ENCODE results near the gene PTPN14.
A peak's percentile ranks its signal among the peaks of the same experiment; 100 is the strongest.

The PTPN14 gene

GRCh38 chr1:214567481-214567980 is 16.1 kb upstream of the PTPN14 start:
- WGBS, result 96% methylated on average over 2 of the region's 2 CpGs
- no peaks in the 10 kb centered on the region for H3K4me1 ChIP-seq (ENCODE audit: insufficient read depth, low read length)
- no peaks in the 10 kb centered on the region for H3K27me3 ChIP-seq (ENCODE audit: insufficient read depth, low read length)
- H3K9ac ChIP-seq (ENCODE audit: low read depth, low read length), result no peak overlapping the region
- H3K9me3 ChIP-seq (ENCODE audit: insufficient read depth, low read depth, low read length), result no peaks in the 10 kb centered on the region
- no peaks in the 10 kb centered on the region for H3K36me3 ChIP-seq (ENCODE audit: insufficient read depth, low read length)
- H3K27ac ChIP-seq (ENCODE audit: low read depth, low read length), result no peak overlapping the region
- H3K4me3 ChIP-seq (ENCODE audit: low read length), result no peak overlapping the region

- Histone ChIP-seq H3K36me3 (ENCODE audit: insufficient read depth, low read length) (no peaks in the 10 kb centered on the region), H3K4me3 (ENCODE audit: low read length) (no peak overlapping the region), H3K9me3 (ENCODE audit: insufficient read depth, low read depth, low read length) (no peaks in the 10 kb centered on the region), H3K27me3 (ENCODE audit: insufficient read depth, low read length) (no peaks in the 10 kb centered on the region), H3K27ac (ENCODE audit: low read depth, low read length) (no peak overlapping the region), H3K9ac (ENCODE audit: low read depth, low read length) (no peak overlapping the region), H3K4me1 (ENCODE audit: insufficient read depth, low read length) (no peaks in the 10 kb centered on the region)
- 81% methylated on average over 3 of the region's 3 CpGs for WGBS
These were observed 15.0 kb upstream of the PTPN14 start for GRCh38 chr1:214566158-214567104.

DNA sequence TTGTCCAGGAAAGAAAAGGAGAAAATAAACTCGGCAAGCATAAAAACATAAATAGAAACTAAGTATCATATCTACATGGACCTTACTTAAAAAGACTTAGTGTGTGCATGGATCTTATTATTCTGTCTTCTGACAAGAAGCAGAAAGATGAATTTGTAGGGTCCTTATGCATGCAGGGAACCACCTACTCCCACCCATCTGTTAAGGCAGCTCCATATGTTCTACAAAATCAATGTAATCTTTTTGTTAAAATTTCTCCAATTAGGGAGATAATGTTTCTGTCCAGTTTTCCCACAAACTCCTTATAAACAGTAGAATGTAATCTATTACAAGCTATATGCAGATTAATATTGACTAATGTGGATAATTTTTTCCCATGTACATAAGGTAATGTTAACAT is 13.9 kb upstream of the PTPN14 start:
- Histone ChIP-seq H3K27ac (ENCODE audit: low read depth, low read length) (no peak overlapping the region), H3K27me3 (ENCODE audit: insufficient read depth, low read length) (no peaks in the 10 kb centered on the region), H3K4me3 (ENCODE audit: low read length) (no peak overlapping the region), H3K9me3 (ENCODE audit: insufficient read depth, low read depth, low read length) (no peaks in the 10 kb centered on the region), H3K36me3 (ENCODE audit: insufficient read depth, low read length) (no peaks in the 10 kb centered on the region), H3K9ac (ENCODE audit: low read depth, low read length) (no peak overlapping the region), H3K4me1 (ENCODE audit: insufficient read depth, low read length) (no peaks in the 10 kb centered on the region)
- WGBS, result no CpG with 5 or more reads among the region's 1 CpG

DNA sequence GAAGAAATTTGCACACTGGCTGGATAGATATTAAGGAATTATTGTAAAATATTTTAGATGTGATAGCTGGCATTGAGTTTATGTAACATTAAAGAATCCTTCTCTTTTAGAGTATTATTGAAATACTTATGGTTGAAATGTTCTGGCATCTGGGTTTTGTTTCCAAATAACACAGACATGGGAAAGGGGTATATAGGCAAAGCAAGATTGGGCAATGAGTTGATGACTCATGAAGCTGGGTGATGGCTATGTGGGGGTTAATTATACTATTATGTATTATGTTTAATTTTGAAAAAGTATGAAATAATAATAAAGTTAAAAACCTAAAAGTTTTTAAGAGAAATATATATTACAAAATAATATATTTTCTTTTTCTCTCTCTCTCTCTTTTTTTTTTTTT is 12.5 kb upstream of the PTPN14 start:
- Histone ChIP-seq H3K4me3 (ENCODE audit: low read length) (no peak overlapping the region), H3K27ac (ENCODE audit: low read depth, low read length) (no peak overlapping the region), H3K9me3 (ENCODE audit: insufficient read depth, low read depth, low read length) (no peaks in the 10 kb centered on the region), H3K27me3 (ENCODE audit: insufficient read depth, low read length) (no peaks in the 10 kb centered on the region), H3K36me3 (ENCODE audit: insufficient read depth, low read length) (no peaks in the 10 kb centered on the region), H3K9ac (ENCODE audit: low read depth, low read length) (no peak overlapping the region), H3K4me1 (ENCODE audit: insufficient read depth, low read length) (no peaks in the 10 kb centered on the region)

- Histone ChIP-seq H3K4me1 (ENCODE audit: insufficient read depth, low read length) (peaks cover 6% of the 10 kb centered on the region), H3K27ac (ENCODE audit: low read depth, low read length) (no peak overlapping the region)
- 85% methylated on average over 7 of the region's 8 CpGs for WGBS
These were observed 6.7 kb upstream of the PTPN14 start for GRCh38 chr1:214557952-214558735.

GRCh38 chr1:214553142-214553710 is 1.8 kb upstream of the PTPN14 start:
- Histone ChIP-seq H3K9ac (ENCODE audit: low read depth, low read length) (no peak overlapping the region), H3K9me3 (ENCODE audit: insufficient read depth, low read depth, low read length) (no peaks in the 10 kb centered on the region), H3K27ac (ENCODE audit: low read depth, low read length) (peak overlapping the region; percentile 24; the same call in 1 of the 2 replicates), H3K36me3 (ENCODE audit: insufficient read depth, low read length) (no peaks in the 10 kb centered on the region), H3K27me3 (ENCODE audit: insufficient read depth, low read length) (no peaks in the 10 kb centered on the region), H3K4me3 (ENCODE audit: low read length) (no peak overlapping the region), H3K4me1 (ENCODE audit: insufficient read depth, low read length) (peaks cover 30% of the 10 kb centered on the region)
- WGBS, result 93% methylated on average over 5 of the region's 5 CpGs

More at GRCh38 chr1:214557952-214558735, 6.7 kb upstream of the PTPN14 start:
- H3K4me3 ChIP-seq (ENCODE audit: low read length), result no peak overlapping the region
- no peaks in the 10 kb centered on the region for H3K27me3 ChIP-seq (ENCODE audit: insufficient read depth, low read length)
- H3K9ac ChIP-seq (ENCODE audit: low read depth, low read length), result no peak overlapping the region
- H3K36me3 ChIP-seq (ENCODE audit: insufficient read depth, low read length), result no peaks in the 10 kb centered on the region
- H3K9me3 ChIP-seq (ENCODE audit: insufficient read depth, low read depth, low read length), result no peaks in the 10 kb centered on the region

GRCh38 chr1:214552174-214552608 is 789 bp upstream of the PTPN14 start:
- WGBS, result under 1% methylated on average over 14 of the region's 15 CpGs
- H3K4me3 ChIP-seq (ENCODE audit: low read length), result peak overlapping the region; percentile 98
- H3K4me1 ChIP-seq (ENCODE audit: insufficient read depth, low read length), result peaks cover 35% of the 10 kb centered on the region
- peak overlapping the region; percentile 99 for H3K9ac ChIP-seq (ENCODE audit: low read depth, low read length)
- H3K36me3 ChIP-seq (ENCODE audit: insufficient read depth, low read length), result no peaks in the 10 kb centered on the region
- H3K27ac ChIP-seq (ENCODE audit: low read depth, low read length), result peak overlapping the region; percentile 100
- no peaks in the 10 kb centered on the region for H3K9me3 ChIP-seq (ENCODE audit: insufficient read depth, low read depth, low read length)
- H3K27me3 ChIP-seq (ENCODE audit: insufficient read depth, low read length), result no peaks in the 10 kb centered on the region

GRCh38 chr1:214550857-214551435 is 456 bp downstream of the PTPN14 start:
- Histone ChIP-seq H3K27ac (ENCODE audit: low read depth, low read length) (peak overlapping the region; percentile 99), H3K9me3 (ENCODE audit: insufficient read depth, low read depth, low read length) (no peaks in the 10 kb centered on the region), H3K27me3 (ENCODE audit: insufficient read depth, low read length) (no peaks in the 10 kb centered on the region), H3K4me1 (ENCODE audit: insufficient read depth, low read length) (peaks cover 47% of the 10 kb centered on the region), H3K36me3 (ENCODE audit: insufficient read depth, low read length) (no peaks in the 10 kb centered on the region), H3K9ac (ENCODE audit: low read depth, low read length) (peak overlapping the region; percentile 99), H3K4me3 (ENCODE audit: low read length) (peak overlapping the region; percentile 98)
- WGBS, result under 1% methylated on average over 57 of the region's 57 CpGs

DNA sequence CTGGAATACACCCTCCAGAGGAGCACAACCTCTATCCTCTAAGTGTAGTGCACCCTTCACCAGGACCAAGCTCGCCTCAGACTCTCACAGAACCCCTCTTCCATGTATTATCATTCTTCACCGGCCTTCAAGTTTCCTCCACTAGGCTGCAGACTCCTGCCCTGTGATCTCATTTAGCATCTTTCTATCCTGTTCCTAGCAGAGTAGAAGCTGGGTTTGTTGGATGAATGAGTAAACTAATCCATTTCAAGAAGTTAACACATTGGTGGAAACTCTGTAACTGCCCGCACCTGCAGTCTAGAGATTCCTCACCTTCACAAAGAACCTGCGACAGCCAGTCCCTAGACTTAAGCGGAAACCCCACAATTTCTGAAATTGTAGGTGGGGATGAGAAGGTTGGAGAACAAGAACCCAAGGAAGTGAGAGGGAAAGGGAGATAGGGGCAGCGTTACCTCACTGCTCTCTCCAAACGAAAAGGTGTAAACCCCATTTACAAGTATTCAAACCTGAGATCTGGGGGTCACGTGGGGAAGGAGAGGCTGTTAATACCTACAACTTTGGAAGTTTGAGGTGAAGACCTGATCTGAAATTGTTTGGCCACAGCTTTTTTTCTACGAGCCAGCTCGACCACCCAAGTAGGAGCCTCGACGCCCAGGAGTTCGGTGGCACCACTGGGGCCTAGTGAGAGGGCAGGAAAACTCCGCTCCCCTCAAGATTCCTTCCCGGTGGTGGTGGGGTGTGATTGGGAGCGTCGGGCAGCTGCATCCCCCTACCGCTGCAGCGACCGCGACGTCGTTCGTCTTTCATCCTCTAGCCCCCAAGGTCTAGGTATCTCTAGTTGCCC is 1.2 kb downstream of the PTPN14 start:
- WGBS, result 6% methylated on average over 21 of the region's 24 CpGs
- no peaks in the 10 kb centered on the region for H3K9me3 ChIP-seq (ENCODE audit: insufficient read depth, low read depth, low read length)
- H3K4me3 ChIP-seq (ENCODE audit: low read length), result peak overlapping the region; percentile 98
- peak overlapping the region; percentile 99 for H3K27ac ChIP-seq (ENCODE audit: low read depth, low read length)
- peaks cover 48% of the 10 kb centered on the region for H3K4me1 ChIP-seq (ENCODE audit: insufficient read depth, low read length)
- H3K36me3 ChIP-seq (ENCODE audit: insufficient read depth, low read length), result no peaks in the 10 kb centered on the region
- H3K9ac ChIP-seq (ENCODE audit: low read depth, low read length), result peak overlapping the region; percentile 99
- no peaks in the 10 kb centered on the region for H3K27me3 ChIP-seq (ENCODE audit: insufficient read depth, low read length)

- Histone ChIP-seq H3K9ac (ENCODE audit: low read depth, low read length) (peak overlapping the region; percentile 99; the same call in 1 of the 2 replicates), H3K4me3 (ENCODE audit: low read length) (peak overlapping the region; percentile 98), H3K36me3 (ENCODE audit: insufficient read depth, low read length) (no peaks in the 10 kb centered on the region), H3K4me1 (ENCODE audit: insufficient read depth, low read length) (peaks cover 48% of the 10 kb centered on the region), H3K27ac (ENCODE audit: low read depth, low read length) (no peak overlapping the region), H3K9me3 (ENCODE audit: insufficient read depth, low read depth, low read length) (no peaks in the 10 kb centered on the region), H3K27me3 (ENCODE audit: insufficient read depth, low read length) (no peaks in the 10 kb centered on the region)
- WGBS, result 57% methylated on average over 7 of the region's 7 CpGs
These were observed 1.8 kb downstream of the PTPN14 start for GRCh38 chr1:214549604-214550003.
